Trophoblast cell (in vitro differentiated cells and primary cell): ENCODE measurements around the gene SLC16A9.

Experiments
- DNase-seq, 2 donors: peaks; one replicate each; pipeline ENCODE4 v3.0.0-alpha.2; 2016
- H2AFZ ChIP-seq: 2 replicates; pipeline ENCODE4 v1.6.1; 2013; ENCODE audit warnings: low read length, moderate library complexity, mild to moderate bottlenecking; ENCODE audit not compliant: insufficient read depth, poor library complexity
- H2AK5ac ChIP-seq: 2 replicates; pipeline ENCODE4 v1.6.1; 2013; ENCODE audit warnings: mild to moderate bottlenecking, low read length
- H2BK120ac ChIP-seq: 2 replicates; pipeline ENCODE4 v1.6.1; 2013; ENCODE audit warnings: low read length, mild to moderate bottlenecking, moderate library complexity; ENCODE audit not compliant: insufficient read depth, poor library complexity
- H2BK12ac ChIP-seq: 2 replicates; pipeline ENCODE4 v1.6.1; 2013; ENCODE audit warnings: mild to moderate bottlenecking, low read length, moderate library complexity
- H2BK5ac ChIP-seq: 2 replicates; pipeline ENCODE4 v1.6.1; 2013; ENCODE audit warnings: low read length, low read depth, moderate library complexity, mild to moderate bottlenecking; ENCODE audit not compliant: poor library complexity
- H3K14ac ChIP-seq: 2 replicates; pipeline ENCODE4 v1.6.1; 2013; ENCODE audit warnings: mild to moderate bottlenecking, low read length
- H3K18ac ChIP-seq: 2 replicates; pipeline ENCODE4 v1.6.1; 2013; ENCODE audit warnings: mild to moderate bottlenecking, low read length
- H3K23ac ChIP-seq: 2 replicates; pipeline ENCODE4 v1.6.1; 2013; ENCODE audit warnings: low read length
- H3K27ac ChIP-seq: 2 replicates; pipeline ENCODE4 v1.5.1; 2013; ENCODE audit warnings: low read depth, mild to moderate bottlenecking, inconsistent platforms, low read length, moderate library complexity
- H3K27me3 ChIP-seq: 2 replicates; pipeline ENCODE4 v1.6.1; 2013; ENCODE audit warnings: inconsistent platforms, mild to moderate bottlenecking, low read length, moderate library complexity; ENCODE audit not compliant: insufficient read depth
- H3K36me3 ChIP-seq, 2 experiments: 1 replicate in 1 of 2; 2 replicates in 1 of 2; pipeline ENCODE4 v1.6.1; 2013; ENCODE audit warnings: low read length in 2 of 2, mild to moderate bottlenecking in 2 of 2, moderate library complexity in 1 of 2; ENCODE audit not compliant: insufficient read depth in 2 of 2, control insufficient read depth in 1 of 2
- H3K4ac ChIP-seq: 2 replicates; pipeline ENCODE4 v1.6.1; 2013; ENCODE audit warnings: low read depth, mild to moderate bottlenecking, low read length, moderate library complexity
- H3K4me1 ChIP-seq, 2 experiments: 1 replicate in 1 of 2; 2 replicates in 1 of 2; pipeline ENCODE4 v1.6.1; 2013; ENCODE audit warnings: low read length in 2 of 2, mild to moderate bottlenecking in 2 of 2, moderate library complexity in 1 of 2; ENCODE audit not compliant: insufficient read depth in 2 of 2, control insufficient read depth in 1 of 2
- H3K4me2 ChIP-seq: 2 replicates; pipeline ENCODE4 v1.6.1; 2013; ENCODE audit warnings: inconsistent platforms, mild to moderate bottlenecking, low read length, moderate library complexity
- H3K4me3 ChIP-seq: 2 replicates; pipeline ENCODE4 v1.5.1; 2013; ENCODE audit warnings: mild to moderate bottlenecking, low read depth, low read length, inconsistent platforms
- H3K79me1 ChIP-seq: one replicate; pipeline ENCODE4 v1.6.1; 2013; ENCODE audit warnings: low read length
- H3K79me2 ChIP-seq: 2 replicates; pipeline ENCODE4 v1.6.1; 2013; ENCODE audit warnings: low read length, mild to moderate bottlenecking; ENCODE audit not compliant: control insufficient read depth, insufficient read depth, poor library complexity
- H3K9ac ChIP-seq: 2 replicates; pipeline ENCODE4 v1.6.1; 2013; ENCODE audit warnings: mild to moderate bottlenecking, low read length
- H3K9me3 ChIP-seq: 2 replicates; pipeline ENCODE4 v1.6.1; 2013; ENCODE audit warnings: low read depth, mild to moderate bottlenecking, control low read depth, inconsistent platforms, low read length; ENCODE audit not compliant: insufficient read depth
- H4K12ac ChIP-seq: 2 replicates; pipeline ENCODE4 v1.6.1; 2013; ENCODE audit warnings: low read depth, mild to moderate bottlenecking, low read length, moderate library complexity
- H4K8ac ChIP-seq: 2 replicates; pipeline ENCODE4 v1.6.1; 2013; ENCODE audit warnings: low read depth, mild to moderate bottlenecking, low read length, moderate library complexity
- H4K91ac ChIP-seq: one replicate; pipeline ENCODE4 v1.6.1; 2013; ENCODE audit warnings: low read depth, mild to moderate bottlenecking, low read length, moderate library complexity
- WGBS: extraction: QIAGEN DNeasy Blood & Tissue Kit; methylation state at CpG from one replicate; pipeline ENCODE4 v1.1.7; 2013; ENCODE audit warnings: missing lambda C conversion rate; ENCODE audit not compliant: insufficient read length, insufficient coverage; ENCODE audit errors: extremely low coverage; 5-methylcytosine and 5-hydroxymethylcytosine counted together

The SLC16A9 gene

GRCh38 chr10:59706851-59707797 lies 2.5 kb downstream of the SLC16A9 start:
- Histone ChIP-seq H3K9ac (no peak overlapping the region), H2BK12ac (no peak overlapping the region), H3K14ac (no peak overlapping the region), H4K91ac (no peak overlapping the region), H3K4me1 (peaks cover 6 to 16% of the 10 kb centered on the region in 2 experiments), H3K27ac (no peak overlapping the region), H3K36me3 (no peaks in the 10 kb centered on the region), H3K4me3 (no peak overlapping the region), H3K27me3 (no peaks in the 10 kb centered on the region), H4K8ac (no peak overlapping the region), H2BK120ac (no peak overlapping the region), H3K79me1 (peaks cover 10% of the 10 kb centered on the region), H4K12ac (no peak overlapping the region), H3K9me3 (no peaks in the 10 kb centered on the region), H2AK5ac (no peak overlapping the region), H3K79me2 (peaks cover 7% of the 10 kb centered on the region), H2AFZ (no peak overlapping the region), H2BK5ac (no peak overlapping the region), H3K18ac (no peak overlapping the region), H3K4me2 (no peak overlapping the region), H3K4ac (no peak overlapping the region), H3K23ac (no peak overlapping the region)
- WGBS = no CpG with 5 or more reads among the region's 8 CpGs
- DNase-seq = no peak

- H2AK5ac ChIP-seq = no peak overlapping the region
- no peak overlapping the region for H3K23ac ChIP-seq
- no peak overlapping the region for H4K91ac ChIP-seq
- H3K14ac ChIP-seq = no peak overlapping the region
- H3K4me2 ChIP-seq = no peak overlapping the region
- no peak overlapping the region for H3K4ac ChIP-seq
- peaks cover 10% of the 10 kb centered on the region for H3K79me1 ChIP-seq
- H2AFZ ChIP-seq = no peak overlapping the region
- no peaks in the 10 kb centered on the region for H3K27me3 ChIP-seq
- no peaks in the 10 kb centered on the region for H3K9me3 ChIP-seq
- H2BK12ac ChIP-seq = no peak overlapping the region
- no peak overlapping the region for H4K8ac ChIP-seq
- DNase-seq = no peak
- H3K4me1 ChIP-seq = peaks cover 0 to 11% of the 10 kb centered on the region in 2 experiments
- H3K36me3 ChIP-seq = no peaks in the 10 kb centered on the region
- no peak overlapping the region for H2BK5ac ChIP-seq
- peaks cover 7% of the 10 kb centered on the region for H3K79me2 ChIP-seq
- no peak overlapping the region for H3K27ac ChIP-seq
- no peak overlapping the region for H3K9ac ChIP-seq
- H3K4me3 ChIP-seq = no peak overlapping the region
- no peak overlapping the region for H3K18ac ChIP-seq
- no peak overlapping the region for H4K12ac ChIP-seq
- no peak overlapping the region for H2BK120ac ChIP-seq
Observed at GRCh38 chr10:59705931-59706330, 3.7 kb downstream of the SLC16A9 start.

- Histone ChIP-seq H4K12ac (no peak overlapping the region), H2BK12ac (no peak overlapping the region), H3K4me1 (peaks cover 0 to 8% of the 10 kb centered on the region in 2 experiments), H3K4ac (no peak overlapping the region), H2BK120ac (no peak overlapping the region), H3K4me3 (no peak overlapping the region), H3K27me3 (no peaks in the 10 kb centered on the region), H3K4me2 (no peak overlapping the region), H4K8ac (no peak overlapping the region), H3K9ac (no peak overlapping the region), H3K79me2 (peaks cover 7% of the 10 kb centered on the region), H4K91ac (no peak overlapping the region), H3K18ac (no peak overlapping the region), H3K79me1 (peaks cover 6% of the 10 kb centered on the region), H3K23ac (no peak overlapping the region), H3K14ac (no peak overlapping the region), H3K9me3 (no peaks in the 10 kb centered on the region), H3K27ac (no peak overlapping the region), H2AFZ (no peak overlapping the region), H2AK5ac (no peak overlapping the region), H2BK5ac (no peak overlapping the region), H3K36me3 (no peaks in the 10 kb centered on the region)
- no CpG with 5 or more reads among the region's 2 CpGs for WGBS
- DNase-seq = no peak
Observed at GRCh38 chr10:59704630-59705029, 5.0 kb downstream of the SLC16A9 start.

GRCh38 chr10:59702347-59702746 lies 7.3 kb downstream of the SLC16A9 start:
- Histone ChIP-seq H3K4me1 (no peaks in the 10 kb centered on the region), H3K36me3 (no peaks in the 10 kb centered on the region), H4K12ac (no peak overlapping the region), H2AFZ (no peak overlapping the region), H3K27me3 (no peaks in the 10 kb centered on the region), H4K8ac (no peak overlapping the region), H3K9ac (no peak overlapping the region), H2BK120ac (no peak overlapping the region), H2BK12ac (no peak overlapping the region), H3K14ac (no peak overlapping the region), H4K91ac (no peak overlapping the region), H3K27ac (no peak overlapping the region), H3K23ac (no peak overlapping the region), H3K4me3 (no peak overlapping the region), H3K4ac (no peak overlapping the region), H3K4me2 (no peak overlapping the region), H2BK5ac (no peak overlapping the region), H3K79me1 (no peaks in the 10 kb centered on the region), H2AK5ac (no peak overlapping the region), H3K9me3 (no peaks in the 10 kb centered on the region), H3K18ac (no peak overlapping the region), H3K79me2 (no peaks in the 10 kb centered on the region)
- DNase-seq = no peak
- no CpG with 5 or more reads among the region's 4 CpGs for WGBS
